Mesenchymal stem cell (in vitro differentiated cells and primary cell): ENCODE results near the gene IKZF5.

Source experiments
- DNase-seq: peaks from one replicate; pipeline ENCODE4 v3.0.0-alpha.2; 2013
- H2AFZ ChIP-seq: one replicate; pipeline ENCODE4 v1.6.1; 2013; ENCODE audit warnings: low read depth, mild to moderate bottlenecking, control low read depth, inconsistent platforms, low read length, moderate library complexity
- H2AK5ac ChIP-seq: 2 replicates; pipeline ENCODE4 v1.6.1; 2013; ENCODE audit warnings: low read length, moderate library complexity, mild to moderate bottlenecking, inconsistent platforms; ENCODE audit not compliant: severe bottlenecking
- H2BK120ac ChIP-seq: one replicate; pipeline ENCODE4 v1.6.1; 2013; ENCODE audit warnings: low read depth, mild to moderate bottlenecking, inconsistent platforms, low read length, moderate library complexity
- H2BK12ac ChIP-seq, 2 experiments: one replicate each; pipeline ENCODE4 v1.6.1; 2013; ENCODE audit warnings: inconsistent platforms in 2 of 2, low read length in 2 of 2, mild to moderate bottlenecking in 2 of 2, moderate library complexity in 2 of 2, control low read depth in 1 of 2
- H2BK15ac ChIP-seq: one replicate; pipeline ENCODE4 v1.6.1; 2013; ENCODE audit warnings: mild to moderate bottlenecking, low read depth, inconsistent platforms; ENCODE audit not compliant: poor library complexity, severe bottlenecking
- H2BK5ac ChIP-seq: 2 replicates; pipeline ENCODE4 v1.6.1; 2013; ENCODE audit warnings: low read depth, mild to moderate bottlenecking, low read length, control low read depth, inconsistent platforms; ENCODE audit not compliant: poor library complexity, severe bottlenecking
- H3K14ac ChIP-seq, 2 experiments: one replicate each; pipeline ENCODE4 v1.6.1; 2013; ENCODE audit warnings: inconsistent platforms in 2 of 2, low read length in 2 of 2, control low read depth in 1 of 2, mild to moderate bottlenecking in 1 of 2, moderate library complexity in 1 of 2
- H3K18ac ChIP-seq, 2 experiments: one replicate each; pipeline ENCODE4 v1.6.1; 2013; ENCODE audit warnings: inconsistent platforms in 2 of 2, low read length in 2 of 2, control low read depth in 1 of 2, low read depth in 1 of 2, mild to moderate bottlenecking in 1 of 2
- H3K23ac ChIP-seq, 2 experiments: one replicate each; pipeline ENCODE4 v1.6.1; 2013; ENCODE audit warnings: inconsistent platforms in 2 of 2, low read length in 2 of 2, mild to moderate bottlenecking in 2 of 2, moderate library complexity in 2 of 2, control low read depth in 1 of 2
- H3K27ac ChIP-seq: 2 replicates; pipeline ENCODE4 v1.5.1; 2013; ENCODE audit warnings: mild to moderate bottlenecking, moderate library complexity, low read length, control low read depth, inconsistent platforms; ENCODE audit not compliant: poor library complexity, severe bottlenecking
- H3K27me3 ChIP-seq, 2 experiments: 2 replicates each; pipeline versions ENCODE4 v1.6.1 to v1.7.0; 2013; ENCODE audit warnings: low read length in 2 of 2, mild to moderate bottlenecking in 2 of 2, moderate library complexity in 2 of 2, control low read depth in 1 of 2, inconsistent platforms in 1 of 2; ENCODE audit not compliant: control insufficient read depth in 1 of 2, insufficient read depth in 1 of 2
- H3K36me3 ChIP-seq, 2 experiments: 2 replicates each; pipeline versions ENCODE4 v1.6.1 to v1.7.0; 2013; ENCODE audit warnings: low read length in 2 of 2, control low read depth in 1 of 2, inconsistent platforms in 1 of 2, low read depth in 1 of 2, mild to moderate bottlenecking in 1 of 2; ENCODE audit not compliant: insufficient read depth in 2 of 2, control insufficient read depth in 1 of 2
- H3K4ac ChIP-seq, 2 experiments: one replicate each; pipeline ENCODE4 v1.6.1; 2013; ENCODE audit warnings: inconsistent platforms in 2 of 2, low read length in 2 of 2, mild to moderate bottlenecking in 2 of 2, moderate library complexity in 2 of 2, control low read depth in 1 of 2, low read depth in 1 of 2
- H3K4me1 ChIP-seq: 2 replicates; pipeline ENCODE4 v1.6.1; 2013; ENCODE audit warnings: low read depth, low read length, control low read depth; ENCODE audit not compliant: control insufficient read depth, insufficient read depth
- H3K4me2 ChIP-seq: 2 replicates; pipeline ENCODE4 v1.6.1; 2013; ENCODE audit warnings: low read length, mild to moderate bottlenecking, inconsistent platforms; ENCODE audit not compliant: poor library complexity, severe bottlenecking
- H3K4me3 ChIP-seq, 2 experiments: 2 replicates each; pipeline versions ENCODE4 v1.5.1 to v1.7.0; 2013; ENCODE audit warnings: low read length in 2 of 2, mild to moderate bottlenecking in 2 of 2, control low read depth in 1 of 2, low read depth in 1 of 2; ENCODE audit not compliant: insufficient read depth in 1 of 2
- H3K79me1 ChIP-seq: replicated peaks from 2 replicates; pipeline ENCODE4 v1.6.1; 2013; ENCODE audit warnings: mild to moderate bottlenecking, control low read depth, low read length, inconsistent platforms; ENCODE audit not compliant: poor library complexity, severe bottlenecking
- H3K9ac ChIP-seq: 2 replicates; pipeline ENCODE4 v1.7.0; 2013; ENCODE audit warnings: mild to moderate bottlenecking, low read length, moderate library complexity
- H3K9me3 ChIP-seq: 2 replicates; pipeline ENCODE4 v1.7.0; 2013; ENCODE audit warnings: mild to moderate bottlenecking, low read length; ENCODE audit not compliant: control insufficient read depth
- H4K8ac ChIP-seq: one replicate; pipeline ENCODE4 v1.6.1; 2013; ENCODE audit warnings: inconsistent platforms, mild to moderate bottlenecking, low read length, moderate library complexity
- H4K91ac ChIP-seq: one replicate; pipeline ENCODE4 v1.6.1; 2013; ENCODE audit warnings: mild to moderate bottlenecking, low read length, inconsistent platforms
- WGBS: methylation state at CpG from one replicate; pipeline ENCODE4 v1.1.7; 2013; ENCODE audit warnings: mixed read lengths; 5-methylcytosine and 5-hydroxymethylcytosine counted together

IKZF5 gene

GRCh38 chr10:123019264-123019663 is 10.7 kb upstream of the IKZF5 start:
- Histone ChIP-seq H3K23ac (no peak overlapping the region), H3K9me3 (no peaks in the 10 kb centered on the region), H3K18ac (no peak overlapping the region), H3K9ac (no peak overlapping the region), H3K4ac (no peak overlapping the region), H2BK15ac (no peak overlapping the region), H3K14ac (no peak overlapping the region), H3K27me3 (no peaks in the 10 kb centered on the region), H3K79me1 (peaks cover 6% of the 10 kb centered on the region), H2BK12ac (no peak overlapping the region), H2BK5ac (no peak overlapping the region), H3K27ac (no peak overlapping the region), H3K4me1 (no peaks in the 10 kb centered on the region), H2BK120ac (no peak overlapping the region), H3K36me3 (no peaks in the 10 kb centered on the region), H4K8ac (no peak overlapping the region), H4K91ac (no peak overlapping the region), H3K4me2 (no peak overlapping the region), H2AK5ac (no peak overlapping the region), H3K4me3 (no peak overlapping the region), H2AFZ (no peak overlapping the region)
- DNase-seq: no peak
- WGBS: 80% methylated on average over 2 of the region's 3 CpGs

- Histone ChIP-seq H3K14ac (no peak overlapping the region), H3K27ac (no peak overlapping the region), H3K18ac (no peak overlapping the region)
Observed at GRCh38 chr10:123018531-123018930, 9.9 kb upstream of the IKZF5 start.

GRCh38 chr10:123017421-123018165 is 9.0 kb upstream of the IKZF5 start:
- H4K91ac ChIP-seq: no peak overlapping the region
- no peak overlapping the region for H3K18ac ChIP-seq

More at GRCh38 chr10:123018531-123018930, 9.9 kb upstream of the IKZF5 start:
- Histone ChIP-seq H2BK5ac (no peak overlapping the region), H3K23ac (no peak overlapping the region), H3K36me3 (no peaks in the 10 kb centered on the region), H3K9ac (no peak overlapping the region), H3K79me1 (peaks cover 4% of the 10 kb centered on the region), H4K8ac (no peak overlapping the region), H4K91ac (no peak overlapping the region), H2BK120ac (no peak overlapping the region), H2BK12ac (no peak overlapping the region), H3K4me3 (no peak overlapping the region), H2BK15ac (no peak overlapping the region), H3K27me3 (no peaks in the 10 kb centered on the region), H3K9me3 (no peaks in the 10 kb centered on the region), H2AFZ (no peak overlapping the region), H2AK5ac (no peak overlapping the region), H3K4me1 (no peaks in the 10 kb centered on the region), H3K4me2 (no peak overlapping the region), H3K4ac (no peak overlapping the region)
- 91% methylated on average over 6 of the region's 7 CpGs for WGBS
- no peak for DNase-seq

GRCh38 chr10:123016228-123016627 is 7.6 kb upstream of the IKZF5 start:
- H2BK5ac ChIP-seq: no peak overlapping the region
- H3K4ac ChIP-seq: no peak overlapping the region
- no peak overlapping the region for H3K14ac ChIP-seq
- no peak overlapping the region for H2AFZ ChIP-seq
- no peak for DNase-seq
- H4K8ac ChIP-seq: no peak overlapping the region
- H3K36me3 ChIP-seq: peaks cover 0 to 4% of the 10 kb centered on the region in 2 experiments
- no peak overlapping the region for H2BK12ac ChIP-seq
- no peak overlapping the region for H3K18ac ChIP-seq
- H3K4me2 ChIP-seq: no peak overlapping the region
- H3K27me3 ChIP-seq: no peaks in the 10 kb centered on the region
- peaks cover 5% of the 10 kb centered on the region for H3K79me1 ChIP-seq
- no peak overlapping the region for H2AK5ac ChIP-seq
- H2BK120ac ChIP-seq: no peak overlapping the region
- H3K9me3 ChIP-seq: no peaks in the 10 kb centered on the region
- H2BK15ac ChIP-seq: no peak overlapping the region
- WGBS: 98% methylated on average over 4 of the region's 4 CpGs
- no peak overlapping the region for H4K91ac ChIP-seq
- no peak overlapping the region for H3K23ac ChIP-seq
- H3K4me3 ChIP-seq: no peak overlapping the region
- H3K27ac ChIP-seq: no peak overlapping the region
- no peak overlapping the region for H3K9ac ChIP-seq
- H3K4me1 ChIP-seq: no peaks in the 10 kb centered on the region

More at GRCh38 chr10:123017421-123018165, 9.0 kb upstream of the IKZF5 start:
- no peak overlapping the region for H4K8ac ChIP-seq
- H2BK12ac ChIP-seq: no peak overlapping the region
- H3K4me2 ChIP-seq: no peak overlapping the region
- no peak overlapping the region for H3K27ac ChIP-seq
- no peak overlapping the region for H3K4ac ChIP-seq
- no peak overlapping the region for H3K9ac ChIP-seq
- H2AK5ac ChIP-seq: no peak overlapping the region
- H3K79me1 ChIP-seq: peaks cover 4% of the 10 kb centered on the region
- H3K4me1 ChIP-seq: no peaks in the 10 kb centered on the region
- no peak overlapping the region for H3K23ac ChIP-seq
- no peak overlapping the region for H2BK15ac ChIP-seq
- 66% methylated on average over 8 of the region's 9 CpGs for WGBS
- H3K4me3 ChIP-seq: no peak overlapping the region
- H3K27me3 ChIP-seq: no peaks in the 10 kb centered on the region
- no peak overlapping the region for H3K14ac ChIP-seq
- H2BK5ac ChIP-seq: no peak overlapping the region
- no peak overlapping the region for H2BK120ac ChIP-seq
- H3K9me3 ChIP-seq: no peaks in the 10 kb centered on the region
- no peak for DNase-seq
- H3K36me3 ChIP-seq: peaks cover 0 to 2% of the 10 kb centered on the region in 2 experiments
- H2AFZ ChIP-seq: no peak overlapping the region
